Right lobe of liver (tissue), 6 donors: ENCODE data around the gene MBNL2. TPM values are rescaled to one million over a fixed set of nuclear protein-coding genes. Genes with fewer than 3 reads are reported as not detected.

Experiments used
- ATAC-seq, 4 donors: fragments of 200-7000 bp; cut with Tn5 transposase; one replicate each; pipeline ENCODE4 v1.9.1; 2020; ENCODE audit warnings: mild to moderate bottlenecking in 4 of 4, moderate library complexity in 4 of 4
- DNase-seq, 3 donors: peaks; one replicate each; pipeline ENCODE4 v3.0.0-alpha.2; 2020
- H3K27ac ChIP-seq, 3 donors: fragments of 200-600 bp; one replicate each; pipeline ENCODE4 v1.8.0; 2022
- H3K27me3 ChIP-seq, 2 donors: fragments of 200-600 bp; one replicate each; pipeline ENCODE4 v1.8.0; 2022
- H3K36me3 ChIP-seq, 4 donors: fragments of 200-600 bp; sonication (generic) in 1 of 4; one replicate each; pipeline versions ENCODE4 v1.5.1 to v1.8.0; 2017 to 2022; ENCODE audit warnings: control low read depth in 1 of 4
- H3K4me1 ChIP-seq, 4 donors: fragments of 200-600 bp; sonication (generic) in 1 of 4; one replicate each; pipeline versions ENCODE4 v1.5.1 to v1.8.0; 2017 to 2022; ENCODE audit warnings: control low read depth in 1 of 4
- H3K4me3 ChIP-seq, 3 donors: fragments of 200-600 bp; one replicate each; pipeline ENCODE4 v1.8.0; 2022
- H3K9me3 ChIP-seq, 4 donors: fragments of 200-600 bp; sonication (generic) in 1 of 4; one replicate each; pipeline versions ENCODE4 v1.5.1 to v1.8.0; 2017 to 2022; ENCODE audit warnings: control low read depth in 1 of 4
- CTCF ChIP-seq, 4 donors: fragments of 200-600 bp in 3 of 4; fragments of 450-650 bp in 1 of 4; IDR thresholded peaks; one replicate each; pipeline versions ENCODE4 v1.5.1 to v1.8.0; 2016 to 2022; ENCODE audit warnings: antibody characterized with exemption in 4 of 4, mild to moderate bottlenecking in 2 of 4
- POLR2A ChIP-seq: fragments of 450-650 bp; IDR thresholded peaks from one replicate; pipeline ENCODE4 v1.6.1; 2017; ENCODE audit warnings: antibody characterized with exemption, mild to moderate bottlenecking
- WGBS: methylation state at CpG from one replicate; pipeline ENCODE4 v1.1.6; 2018; ENCODE audit warnings: low coverage, low lambda C conversion rate; ENCODE audit not compliant: insufficient coverage; ENCODE audit errors: missing lambda C conversion rate; 5-methylcytosine and 5-hydroxymethylcytosine counted together
- intact Hi-C, 2 donors: fragments of 100-400 bp; cut with DNase I; formaldehyde crosslinking; loops; one replicate each; pipeline versions ENCODE4 v1.11.2 to v1.14.1; 2022
- total RNA-seq, 6 experiments: library from RNA; depleted of rRNA in 2 of 6; stranded (reverse); fragments of >200 nt in 2 of 6; fragmentation: NEBNext Ultra II Directional in 3 of 6; extraction: Animal tissue kit (Norgen Biotek cat#: 25700) in 3 of 6; gene quantifications; one replicate each; pipeline versions ENCODE4 v1.1.0 to v1.2.4, GENCODE V29; 2016 to 2023
- donor health status: DM: no; HTN: yes; CAD: no.
- donor health status: DM: no; HTN: no; CAD: no.
- donor health status: DM: no; HTN: no; CAD: no.
- donor health status: DM: no; HTN: yes; CAD: no.
- donor health status: DM: no; HTN: yes; CAD: no.

The MBNL2 gene
- total RNA-seq, 6 experiments from 2014 or later: 30.3 to 135 (median 81.5) TPM

DNA sequence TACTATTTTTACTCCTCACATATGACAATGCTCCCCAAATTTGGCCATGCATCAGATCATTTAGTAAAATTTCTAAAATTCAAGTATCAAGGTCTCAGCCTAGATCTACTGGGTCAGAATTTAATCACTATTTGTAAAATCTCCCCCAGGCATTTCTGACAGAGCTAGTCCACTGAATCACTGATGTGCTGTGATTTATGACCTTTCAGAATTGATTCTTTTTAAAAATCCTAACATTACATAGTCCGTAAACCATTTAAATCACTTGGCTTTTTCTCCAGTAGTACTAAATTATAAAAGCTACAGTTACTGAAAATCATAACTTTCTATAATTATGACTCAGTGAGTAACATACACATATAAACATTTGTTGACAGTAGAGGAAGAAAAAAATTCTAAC is 119.0 kb downstream of the MBNL2 start:
- Histone ChIP-seq H3K27ac (peak overlapping the region in 1 of 3 donors; percentile 15), H3K9me3 (no peaks in the 10 kb centered on the region), H3K4me1 (peaks cover 0 to 40% (median 0%) of the 10 kb centered on the region in 4 donors), H3K27me3 (no peaks in the 10 kb centered on the region), H3K36me3 (peaks cover 0 to 17% (median 6%) of the 10 kb centered on the region in 4 donors), H3K4me3 (no peak overlapping the region)
- WGBS: 69% methylated on average over 1 of the region's 1 CpG
- DNase-seq (no peak), ATAC-seq (no peak)
- TF ChIP-seq POLR2A: no peak
- TF ChIP-seq CTCF (IDR thresholded peaks at IDR 0.05): no peak
- intact Hi-C loops: loop anchor here in 1 of 2 donors (10.0 kb wide), 1 partner anchor 226 kb away; no protein-coding TSS in a partner anchor

- DNase-seq (no peak), ATAC-seq (peak in 2 of 4 donors; percentile 12 to 37)
- H3K27me3 ChIP-seq: no peaks in the 10 kb centered on the region
- peaks cover 0 to 15% (median 3%) of the 10 kb centered on the region in 4 donors for H3K36me3 ChIP-seq
- no peak for TF ChIP-seq POLR2A
- no peak for TF ChIP-seq CTCF (IDR thresholded peaks at IDR 0.05)
- peak overlapping the region in 1 of 3 donors; percentile 47 for H3K27ac ChIP-seq
- no peak overlapping the region for H3K4me3 ChIP-seq
- H3K9me3 ChIP-seq: no peaks in the 10 kb centered on the region
- 81% methylated on average over 2 of the region's 2 CpGs for WGBS
- peaks cover 0 to 40% (median 0%) of the 10 kb centered on the region in 4 donors for H3K4me1 ChIP-seq
- intact Hi-C loops: loop anchor here in 1 of 2 donors (10.0 kb wide), 1 partner anchor 227 kb away; no protein-coding TSS in a partner anchor
Measured at GRCh38 chr13:97342136-97342535, 120.0 kb downstream of the MBNL2 start.

GRCh38 chr13:97342936-97343335 is 120.8 kb downstream of the MBNL2 start:
- ATAC-seq (no peak), DNase-seq (no peak)
- TF ChIP-seq CTCF (IDR thresholded peaks at IDR 0.05): no peak
- TF ChIP-seq POLR2A: no peak
- H3K4me3 ChIP-seq: no peak overlapping the region
- no peaks in the 10 kb centered on the region for H3K9me3 ChIP-seq
- no peaks in the 10 kb centered on the region for H3K27me3 ChIP-seq
- H3K4me1 ChIP-seq: peaks cover 0 to 37% (median 3%) of the 10 kb centered on the region in 4 donors
- peaks cover 0 to 21% (median 7%) of the 10 kb centered on the region in 4 donors for H3K36me3 ChIP-seq
- intact Hi-C loops: loop anchor here in 1 of 2 donors (10.0 kb wide), 1 partner anchor 228 kb away; no protein-coding TSS in a partner anchor
- 82% methylated on average over 8 of the region's 8 CpGs for WGBS
- H3K27ac ChIP-seq: peak overlapping the region in 1 of 3 donors; percentile 47

- intact Hi-C loops: loop anchor here in 1 of 2 donors (10.0 kb wide), 1 partner anchor 230 kb away; no protein-coding TSS in a partner anchor
- H3K36me3 ChIP-seq: peaks cover 0 to 29% (median 10%) of the 10 kb centered on the region in 4 donors
- peak in 2 of 3 donors; percentile 62 to 68 for DNase-seq
- TF ChIP-seq CTCF (IDR thresholded peaks at IDR 0.05) (peak; percentile 54 to 76 (median 68)), POLR2A (no peak)
- H3K27me3 ChIP-seq: no peaks in the 10 kb centered on the region
- WGBS: 39% methylated on average over 5 of the region's 5 CpGs
- no peaks in the 10 kb centered on the region for H3K9me3 ChIP-seq
- no peak overlapping the region for H3K4me3 ChIP-seq
- H3K27ac ChIP-seq: peak overlapping the region in 2 of 3 donors; percentile 19 to 47
- H3K4me1 ChIP-seq: peaks cover 0 to 37% (median 3%) of the 10 kb centered on the region in 4 donors
- ATAC-seq: peak; percentile 48 to 83 (median 78)
Measured at GRCh38 chr13:97344265-97345175, 122.4 kb downstream of the MBNL2 start.
